GM12878 (cell line): ENCODE data around the gene COL4A1.

Experiments used
- CTCF ChIP-seq, 3 experiments: IDR thresholded peaks in 2 of 3; conservative IDR thresholded peaks in 1 of 3; 2 replicates each; pipeline ENCODE4 v1.5.1; 2011; ENCODE audit warnings: low read depth in 3 of 3, low read length in 3 of 3, mild to moderate bottlenecking in 3 of 3, control low read depth in 2 of 3, moderate library complexity in 2 of 3, inconsistent platforms in 1 of 3, mixed read lengths in 1 of 3; ENCODE audit not compliant: control insufficient read depth in 2 of 3, insufficient read depth in 1 of 3; ENCODE audit errors: extremely low read depth in 1 of 3
- E2F4 ChIP-seq: IDR thresholded peaks from 2 replicates; pipeline ENCODE4 v1.6.1; 2012; ENCODE audit warnings: low read depth, low read length, improper control_type of control experiment
- EP300 ChIP-seq, 2 experiments: fragments of 150-350 bp in 1 of 2; IDR thresholded peaks; 2 replicates each; pipeline ENCODE4 v1.6.1; 2011 to 2012; ENCODE audit warnings: low read depth in 2 of 2, low read length in 2 of 2, borderline replicate concordance in 1 of 2, improper control_type of control experiment in 1 of 2, inconsistent platforms in 1 of 2; ENCODE audit not compliant: control insufficient read depth in 1 of 2
- EZH2 ChIP-seq: IDR thresholded peaks from 2 replicates; pipeline ENCODE4 v1.6.1; 2012; ENCODE audit warnings: low read depth, mild to moderate bottlenecking, control low read depth, inconsistent platforms, low read length, borderline replicate concordance; ENCODE audit not compliant: control insufficient read depth
- KDM1A ChIP-seq: fragments of 200-600 bp; sonication (generic); IDR thresholded peaks from 2 replicates; pipeline ENCODE4 v1.6.1; 2016; ENCODE audit warnings: borderline replicate concordance
- MYC ChIP-seq: IDR thresholded peaks from 2 replicates; pipeline ENCODE4 v1.6.1; 2011; ENCODE audit warnings: mild to moderate bottlenecking, low read length, moderate library complexity, inconsistent platforms; ENCODE audit not compliant: insufficient read depth, insufficient replicate concordance, insufficient read length, severe bottlenecking
- POLR2AphosphoS5 ChIP-seq: IDR thresholded peaks from 2 replicates; pipeline ENCODE4 v1.6.1; 2011; ENCODE audit warnings: mild to moderate bottlenecking, low read length, inconsistent platforms
- PRDM15 ChIP-seq: fragments of 450-650 bp; formaldehyde crosslinking; IDR thresholded peaks from 2 replicates; pipeline ENCODE4 v1.4.0; 2020; ENCODE audit warnings: mild to moderate bottlenecking, moderate library complexity
- RCOR1 ChIP-seq: conservative IDR thresholded peaks from 2 replicates; pipeline ENCODE4 v1.6.1; 2012; ENCODE audit warnings: low read depth, low read length, improper control_type of control experiment
- SIN3A ChIP-seq: IDR thresholded peaks from 2 replicates; pipeline ENCODE4 v1.6.1; 2012; ENCODE audit warnings: low read depth, low read length, improper control_type of control experiment
- SPI1 ChIP-seq: IDR thresholded peaks from 2 replicates; pipeline ENCODE4 v1.6.1; 2011; ENCODE audit warnings: low read depth, mild to moderate bottlenecking, low read length, moderate library complexity, borderline replicate concordance; ENCODE audit not compliant: insufficient read depth
- ZNF687 ChIP-seq: fragments of 450-650 bp; IDR thresholded peaks from 2 replicates; pipeline ENCODE4 v1.6.1; 2017; ENCODE audit warnings: mild to moderate bottlenecking, moderate library complexity

- TF ChIP-seq MYC (no peak), ZNF687 (no peak), PRDM15 (no peak), EP300 (IDR thresholded peaks at IDR 0.05; ENCODE audit: borderline replicate concordance in 1 of 2, control insufficient read depth in 1 of 2, low read depth in 2 of 2, low read length in 2 of 2) (no peak), CTCF (IDR thresholded peaks at IDR 0.05 in 2 of 3, conservative IDR thresholded peaks at IDR 0.05 in 1 of 3; ENCODE audit: control insufficient read depth in 2 of 3, extremely low read depth in 1 of 3, insufficient read depth in 1 of 3, low read depth in 3 of 3, low read length in 3 of 3) (no peak), E2F4 (no peak), POLR2AphosphoS5 (no peak), EZH2 (no peak), SIN3A (no peak), RCOR1 (no peak), SPI1 (no peak), KDM1A (no peak)
Measured at GRCh38 chr13:110130431-110130830, 176.5 kb downstream of the COL4A1 start.
